HPDE6-E6E7 (cell line): ENCODE data around the gene GPX6.
"Not testable (repeated sequence)": the region's sequence is repeated elsewhere in the genome, so short reads cannot be mapped to it uniquely, and the experiment has no call there.

ENCODE experiments used
- DNase-seq: peaks from one replicate; pipeline ENCODE4 v3.0.0; 2011; ENCODE audit warnings: missing footprints; ENCODE audit errors: extremely low spot score

The GPX6 gene

GRCh38 chr6:28525496-28526039, 10.0 kb upstream of the GPX6 start, which contains the start of gene GPX5:
TSS of gene GPX5 (plus strand) at chr6:28525881. CDS start at chr6:28526014, 133 bp downstream.
- no peak for DNase-seq

GRCh38 chr6:28523241-28523622, 7.6 kb upstream of the GPX6 start:
- no peak for DNase-seq

GRCh38 chr6:28522594-28523240, 7.1 kb upstream of the GPX6 start:
- DNase-seq: no peak

- DNase-seq: no peak
These were observed 2.4 kb upstream of the GPX6 start for GRCh38 chr6:28517964-28518363.

GRCh38 chr6:28512387-28512786, 3.2 kb downstream of the GPX6 start:
- not testable (repeated sequence) for DNase-seq

- DNase-seq: no peak
These were observed 3.8 kb downstream of the GPX6 start for GRCh38 chr6:28511628-28512300.

- no peak for DNase-seq
These were observed 8.7 kb downstream of the GPX6 start for GRCh38 chr6:28506807-28507475.

GRCh38 chr6:28505733-28506132, 9.9 kb downstream of the GPX6 start:
- no peak for DNase-seq

GRCh38 chr6:28502709-28503305, 12.8 kb downstream of the GPX6 start:
- DNase-seq: not testable (repeated sequence)

- not testable (repeated sequence) for DNase-seq
These were observed 13.5 kb downstream of the GPX6 start for GRCh38 chr6:28502136-28502535.

GRCh38 chr6:28501259-28501658, 14.3 kb downstream of the GPX6 start:
- DNase-seq: no peak

GRCh38 chr6:28497893-28498292, 17.7 kb downstream of the GPX6 start:
- no peak for DNase-seq

GRCh38 chr6:28497306-28497705, 18.3 kb downstream of the GPX6 start:
- DNase-seq: no peak

- no peak for DNase-seq
These were observed 19.4 kb downstream of the GPX6 start for GRCh38 chr6:28496099-28496779.

GRCh38 chr6:28491984-28492317, 23.6 kb downstream of the GPX6 start:
- no peak for DNase-seq

- DNase-seq: no peak
These were observed 25.2 kb downstream of the GPX6 start for GRCh38 chr6:28490205-28490890.

GRCh38 chr6:28489366-28490204, 26.0 kb downstream of the GPX6 start:
- DNase-seq: peak; percentile 91

- no peak for DNase-seq
These were observed 26.7 kb downstream of the GPX6 start for GRCh38 chr6:28488916-28489365.

GRCh38 chr6:28486988-28487742, 28.4 kb downstream of the GPX6 start:
- no peak for DNase-seq
